ENCODE data around the gene MAP2K6. TPM values are rescaled to one million over a fixed set of nuclear protein-coding genes. Genes with fewer than 3 reads are reported as not detected.
A peak's percentile ranks its signal among the peaks of the same experiment; 100 is the strongest.

The MAP2K6 gene
- polyA plus RNA-seq, 1 of the 3 experiments (the other 2 are of a cell fraction) = 6.7 TPM

DNA sequence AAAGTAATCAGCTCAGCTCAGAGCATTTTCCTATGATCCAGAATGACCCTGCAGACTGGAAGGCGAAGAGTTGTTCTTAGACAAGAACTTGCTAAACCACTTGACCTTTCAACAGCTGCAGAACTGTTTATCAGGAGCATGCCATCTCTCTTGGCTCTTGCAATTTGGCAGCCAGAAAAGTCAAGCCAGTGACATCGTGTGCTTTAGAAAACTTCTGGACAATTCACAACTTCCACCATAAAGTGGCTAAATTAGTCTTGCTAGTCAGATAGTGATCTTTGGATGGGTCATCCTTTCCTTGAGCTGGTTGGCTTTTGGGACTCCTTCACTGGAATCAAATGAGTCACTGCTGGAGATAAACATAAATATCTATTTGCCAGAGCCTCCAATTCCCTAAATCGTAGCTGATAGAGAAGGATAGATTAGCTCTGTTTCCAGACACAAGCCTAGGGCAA lies 146.5 kb downstream of the MAP2K6 start (continued):
- no peak for TF ChIP-seq FOXJ3 (CRISPR knock-in tag; IDR thresholded peaks at IDR 0.05)
- TF ChIP-seq YY1 (IDR thresholded peaks at IDR 0.05; ENCODE audit: low read depth) = no peak
- TF ChIP-seq RFX5 (IDR thresholded peaks at IDR 0.05; ENCODE audit: low read length) = no peak
- no peak for TF ChIP-seq ELF1 (IDR thresholded peaks at IDR 0.05)
- peak in 1 of 2 experiments; percentile 76; a peak in 3 of 4 replicates for TF ChIP-seq EP300 (IDR thresholded peaks at IDR 0.05; ENCODE audit: borderline replicate concordance in 1 of 2, low read depth in 1 of 2, low read length in 1 of 2)
- peak; percentile 81 for TF ChIP-seq TCF12 (IDR thresholded peaks at IDR 0.05)
- TF ChIP-seq FOSL2 (IDR thresholded peaks at IDR 0.05; ENCODE audit: borderline replicate concordance, low read depth) = peak; percentile 63; the same call in 1 of the 2 replicates
- no peak for TF ChIP-seq NRF1 (IDR thresholded peaks at IDR 0.05; ENCODE audit: low read depth, low read length)
- TF ChIP-seq CHD2 (IDR thresholded peaks at IDR 0.05; ENCODE audit: low read length, partially characterized antibody) = peak; percentile 51
- TF ChIP-seq SMC3 (IDR thresholded peaks at IDR 0.05; ENCODE audit: low read depth, low read length) = no peak
- peak; percentile 72; the same call in 1 of the 2 replicates for TF ChIP-seq RCOR1 (IDR thresholded peaks at IDR 0.05; ENCODE audit: low read length)
- TF ChIP-seq, protein P1, sequence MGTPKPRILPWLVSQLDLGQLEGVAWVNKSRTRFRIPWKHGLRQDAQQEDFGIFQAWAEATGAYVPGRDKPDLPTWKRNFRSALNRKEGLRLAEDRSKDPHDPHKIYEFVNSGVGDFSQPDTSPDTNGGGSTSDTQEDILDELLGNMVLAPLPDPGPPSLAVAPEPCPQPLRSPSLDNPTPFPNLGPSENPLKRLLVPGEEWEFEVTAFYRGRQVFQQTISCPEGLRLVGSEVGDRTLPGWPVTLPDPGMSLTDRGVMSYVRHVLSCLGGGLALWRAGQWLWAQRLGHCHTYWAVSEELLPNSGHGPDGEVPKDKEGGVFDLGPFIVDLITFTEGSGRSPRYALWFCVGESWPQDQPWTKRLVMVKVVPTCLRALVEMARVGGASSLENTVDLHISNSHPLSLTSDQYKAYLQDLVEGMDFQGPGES (IDR thresholded peaks at IDR 0.05; ENCODE audit: low read depth, low read length) = no peak
- TF ChIP-seq, protein P2, sequence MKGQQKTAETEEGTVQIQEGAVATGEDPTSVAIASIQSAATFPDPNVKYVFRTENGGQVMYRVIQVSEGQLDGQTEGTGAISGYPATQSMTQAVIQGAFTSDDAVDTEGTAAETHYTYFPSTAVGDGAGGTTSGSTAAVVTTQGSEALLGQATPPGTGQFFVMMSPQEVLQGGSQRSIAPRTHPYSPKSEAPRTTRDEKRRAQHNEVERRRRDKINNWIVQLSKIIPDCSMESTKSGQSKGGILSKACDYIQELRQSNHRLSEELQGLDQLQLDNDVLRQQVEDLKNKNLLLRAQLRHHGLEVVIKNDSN (IDR thresholded peaks at IDR 0.05; ENCODE audit: borderline replicate concordance, low read depth) = no peak
- TF ChIP-seq, protein P3, sequence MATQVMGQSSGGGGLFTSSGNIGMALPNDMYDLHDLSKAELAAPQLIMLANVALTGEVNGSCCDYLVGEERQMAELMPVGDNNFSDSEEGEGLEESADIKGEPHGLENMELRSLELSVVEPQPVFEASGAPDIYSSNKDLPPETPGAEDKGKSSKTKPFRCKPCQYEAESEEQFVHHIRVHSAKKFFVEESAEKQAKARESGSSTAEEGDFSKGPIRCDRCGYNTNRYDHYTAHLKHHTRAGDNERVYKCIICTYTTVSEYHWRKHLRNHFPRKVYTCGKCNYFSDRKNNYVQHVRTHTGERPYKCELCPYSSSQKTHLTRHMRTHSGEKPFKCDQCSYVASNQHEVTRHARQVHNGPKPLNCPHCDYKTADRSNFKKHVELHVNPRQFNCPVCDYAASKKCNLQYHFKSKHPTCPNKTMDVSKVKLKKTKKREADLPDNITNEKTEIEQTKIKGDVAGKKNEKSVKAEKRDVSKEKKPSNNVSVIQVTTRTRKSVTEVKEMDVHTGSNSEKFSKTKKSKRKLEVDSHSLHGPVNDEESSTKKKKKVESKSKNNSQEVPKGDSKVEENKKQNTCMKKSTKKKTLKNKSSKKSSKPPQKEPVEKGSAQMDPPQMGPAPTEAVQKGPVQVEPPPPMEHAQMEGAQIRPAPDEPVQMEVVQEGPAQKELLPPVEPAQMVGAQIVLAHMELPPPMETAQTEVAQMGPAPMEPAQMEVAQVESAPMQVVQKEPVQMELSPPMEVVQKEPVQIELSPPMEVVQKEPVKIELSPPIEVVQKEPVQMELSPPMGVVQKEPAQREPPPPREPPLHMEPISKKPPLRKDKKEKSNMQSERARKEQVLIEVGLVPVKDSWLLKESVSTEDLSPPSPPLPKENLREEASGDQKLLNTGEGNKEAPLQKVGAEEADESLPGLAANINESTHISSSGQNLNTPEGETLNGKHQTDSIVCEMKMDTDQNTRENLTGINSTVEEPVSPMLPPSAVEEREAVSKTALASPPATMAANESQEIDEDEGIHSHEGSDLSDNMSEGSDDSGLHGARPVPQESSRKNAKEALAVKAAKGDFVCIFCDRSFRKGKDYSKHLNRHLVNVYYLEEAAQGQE (IDR thresholded peaks at IDR 0.05; ENCODE audit: low read depth, low read length) = no peak
- TF ChIP-seq, protein P4, sequence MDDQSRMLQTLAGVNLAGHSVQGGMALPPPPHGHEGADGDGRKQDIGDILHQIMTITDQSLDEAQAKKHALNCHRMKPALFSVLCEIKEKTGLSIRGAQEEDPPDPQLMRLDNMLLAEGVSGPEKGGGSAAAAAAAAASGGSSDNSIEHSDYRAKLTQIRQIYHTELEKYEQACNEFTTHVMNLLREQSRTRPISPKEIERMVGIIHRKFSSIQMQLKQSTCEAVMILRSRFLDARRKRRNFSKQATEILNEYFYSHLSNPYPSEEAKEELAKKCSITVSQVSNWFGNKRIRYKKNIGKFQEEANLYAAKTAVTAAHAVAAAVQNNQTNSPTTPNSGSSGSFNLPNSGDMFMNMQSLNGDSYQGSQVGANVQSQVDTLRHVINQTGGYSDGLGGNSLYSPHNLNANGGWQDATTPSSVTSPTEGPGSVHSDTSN (IDR thresholded peaks at IDR 0.05) = peak; percentile 63
- peak; percentile 44; the same call in 1 of the 2 replicates for TF ChIP-seq RXRA (IDR thresholded peaks at IDR 0.05; ENCODE audit: borderline replicate concordance, low read depth)
- no peak for TF ChIP-seq RAD21 (IDR thresholded peaks at IDR 0.05; ENCODE audit: low read length)
- 0 out of 2 replicates have a peak, but pooled peaks have one; percentile 17 for TF ChIP-seq SIN3A (IDR thresholded peaks at IDR 0.05; ENCODE audit: borderline replicate concordance, low read depth, low read length)
- peak; percentile 76 for TF ChIP-seq JUND (IDR thresholded peaks at IDR 0.05)
